GM23248 (cell line): ENCODE results near the gene XYLT2. TPM values are rescaled to one million over a fixed set of nuclear protein-coding genes. Genes with fewer than 3 reads are reported as not detected.

Experiments used
- DNase-seq: peaks from one replicate; pipeline ENCODE4 v3.0.0-alpha.2; 2015
- H2AFZ ChIP-seq: fragments of 200-600 bp; sonication (generic); 2 replicates; pipeline ENCODE4 v1.6.1; 2016; ENCODE audit warnings: antibody characterized with exemption
- H3F3A ChIP-seq: fragments of 200-600 bp; sonication (generic); 2 replicates; pipeline ENCODE4 v1.6.1; 2016; ENCODE audit warnings: mild to moderate bottlenecking, antibody characterized with exemption, mixed run types; ENCODE audit not compliant: insufficient read depth
- H3K27ac ChIP-seq: fragments of 200-600 bp; sonication (generic); 2 replicates; pipeline ENCODE4 v1.5.1; 2016; ENCODE audit warnings: mild to moderate bottlenecking
- H3K27me3 ChIP-seq: fragments of 200-600 bp; sonication (generic); replicated peaks from 2 replicates; pipeline ENCODE4 v1.6.1; 2016; ENCODE audit warnings: mild to moderate bottlenecking; ENCODE audit not compliant: insufficient read depth
- H3K36me3 ChIP-seq: fragments of 200-600 bp; sonication (generic); 2 replicates; pipeline ENCODE4 v1.6.1; 2016; ENCODE audit warnings: low read depth, mild to moderate bottlenecking
- H3K4me1 ChIP-seq: fragments of 200-600 bp; sonication (generic); 2 replicates; pipeline ENCODE4 v1.6.1; 2016; ENCODE audit warnings: mild to moderate bottlenecking; ENCODE audit not compliant: insufficient read depth
- H3K4me2 ChIP-seq: fragments of 200-600 bp; sonication (generic); one replicate; pipeline ENCODE4 v1.6.1; 2016; ENCODE audit warnings: mild to moderate bottlenecking; ENCODE audit not compliant: unreplicated experiment
- H3K4me3 ChIP-seq: fragments of 200-600 bp; sonication (generic); 2 replicates; pipeline ENCODE4 v1.5.1; 2016; ENCODE audit warnings: mild to moderate bottlenecking
- H3K79me2 ChIP-seq: fragments of 200-600 bp; sonication (generic); 2 replicates; pipeline ENCODE4 v1.6.1; 2016; ENCODE audit warnings: mild to moderate bottlenecking; ENCODE audit not compliant: insufficient read depth
- H3K9ac ChIP-seq: fragments of 200-600 bp; sonication (generic); 2 replicates; pipeline ENCODE4 v1.6.1; 2016; ENCODE audit warnings: mild to moderate bottlenecking
- H3K9me2 ChIP-seq: fragments of 200-600 bp; sonication (generic); 2 replicates; pipeline ENCODE4 v1.6.1; 2016; ENCODE audit warnings: mixed run types, mild to moderate bottlenecking, moderate library complexity; ENCODE audit not compliant: insufficient read depth
- H3K9me3 ChIP-seq: fragments of 200-600 bp; sonication (generic); one replicate; pipeline ENCODE4 v1.6.1; 2017; ENCODE audit warnings: low read depth
- H4K20me1 ChIP-seq: fragments of 200-600 bp; sonication (generic); 2 replicates; pipeline ENCODE4 v1.6.0; 2016; ENCODE audit not compliant: insufficient read depth
- EZH2 ChIP-seq: fragments of 200-600 bp; sonication (generic); IDR thresholded peaks from 2 replicates; pipeline ENCODE4 v1.6.1; 2018; ENCODE audit warnings: antibody characterized with exemption, mild to moderate bottlenecking; ENCODE audit not compliant: insufficient read depth, poor library complexity, severe bottlenecking
- EZH2phosphoT487 ChIP-seq: fragments of 200-600 bp; sonication (generic); IDR thresholded peaks from 2 replicates; pipeline ENCODE4 v1.6.1; 2018; ENCODE audit warnings: antibody characterized with exemption, moderate library complexity, mild to moderate bottlenecking, low read depth; ENCODE audit not compliant: insufficient read depth
- WGBS, 2 experiments: methylation state at CpG; one replicate each; pipeline ENCODE4 v1.1.6; 2015 to 2017; ENCODE audit warnings: low lambda C conversion rate in 2 of 2, low coverage in 1 of 2; ENCODE audit errors: missing lambda C conversion rate in 2 of 2; 5-methylcytosine and 5-hydroxymethylcytosine counted together
- in situ Hi-C: fragments of 300-500 bp; cut with MboI; formaldehyde crosslinking; loops from 2 replicates; pipeline ENCODE4 v1.15.0; 2020
- polyA plus RNA-seq: library from polyadenylated mRNA; unstranded; fragments of >200 nt; fragmentation: Nextera tagmentation; extraction: Ambion mirVana; gene quantifications from 2 replicates; pipeline ENCODE4 v1.2.1, GENCODE V29; 2016
- total RNA-seq: library from RNA; depleted of rRNA; stranded (reverse); fragments of >200 nt; shearing (Covaris generic); gene quantifications from 2 replicates; pipeline ENCODE4 v1.2.3, GENCODE V29; 2014

The XYLT2 gene
- total and polyA plus RNA-seq, 2 experiments from 2014 or later = 25.3 to 43.6 TPM

DNA sequence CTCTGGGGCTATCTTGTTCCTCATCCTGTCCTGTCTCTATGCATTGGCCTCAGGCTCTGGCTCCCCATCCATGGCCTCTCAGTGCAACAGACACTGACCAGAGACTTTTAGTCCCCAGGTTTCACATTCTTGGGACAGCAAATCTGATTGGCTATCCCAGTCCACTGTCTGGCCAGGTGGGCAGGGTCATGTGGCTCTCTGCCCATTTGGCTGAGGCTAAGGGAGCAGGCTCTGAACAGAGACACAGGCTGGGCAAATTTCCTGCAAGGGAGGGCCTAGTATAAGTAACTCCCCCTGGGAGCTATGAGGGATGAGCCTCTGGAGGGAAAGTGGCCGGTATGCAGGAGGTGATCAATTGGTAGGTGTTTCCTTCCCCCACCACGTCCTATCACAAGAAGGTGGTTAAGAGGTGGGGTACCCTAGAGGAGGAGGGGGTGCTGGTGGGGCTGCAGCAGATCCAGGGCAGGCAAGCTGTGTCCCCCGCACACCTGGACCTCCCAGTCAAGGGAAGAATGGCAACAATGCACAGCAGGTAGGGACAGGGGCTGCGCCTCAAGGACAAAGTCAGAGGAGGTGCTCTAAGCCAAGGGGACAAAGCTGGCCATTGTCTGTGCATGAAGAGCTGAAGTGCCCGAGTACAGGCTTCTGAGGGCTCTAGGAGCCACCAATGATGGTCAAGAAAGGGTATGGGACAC lies 13.2 kb downstream of the XYLT2 start:
- in situ Hi-C loops = no loop called here
- no peaks in the 10 kb centered on the region for H3K9me3 ChIP-seq
- no peak overlapping the region for H3K4me2 ChIP-seq
- H3F3A ChIP-seq = peaks cover 18% of the 10 kb centered on the region; the same call in 1 of the 2 replicates
- no peak overlapping the region for H3K9ac ChIP-seq
- H3K4me1 ChIP-seq = peaks cover 5% of the 10 kb centered on the region; the same call in 1 of the 2 replicates
- H3K36me3 ChIP-seq = peaks cover 7% of the 10 kb centered on the region; the same call in 1 of the 2 replicates
- no peak for DNase-seq
- TF ChIP-seq EZH2phosphoT487 (no peak), EZH2 (no peak)
- 79 to 87% methylated on average over 5 of the region's 5 CpGs for WGBS, 2 experiments
- no peaks in the 10 kb centered on the region for H3K27me3 ChIP-seq
- H2AFZ ChIP-seq = no peak overlapping the region
- H3K27ac ChIP-seq = no peak overlapping the region
- no peak overlapping the region for H3K4me3 ChIP-seq
- no peaks in the 10 kb centered on the region for H4K20me1 ChIP-seq
- H3K9me2 ChIP-seq = no peaks in the 10 kb centered on the region
- no peaks in the 10 kb centered on the region for H3K79me2 ChIP-seq

DNA sequence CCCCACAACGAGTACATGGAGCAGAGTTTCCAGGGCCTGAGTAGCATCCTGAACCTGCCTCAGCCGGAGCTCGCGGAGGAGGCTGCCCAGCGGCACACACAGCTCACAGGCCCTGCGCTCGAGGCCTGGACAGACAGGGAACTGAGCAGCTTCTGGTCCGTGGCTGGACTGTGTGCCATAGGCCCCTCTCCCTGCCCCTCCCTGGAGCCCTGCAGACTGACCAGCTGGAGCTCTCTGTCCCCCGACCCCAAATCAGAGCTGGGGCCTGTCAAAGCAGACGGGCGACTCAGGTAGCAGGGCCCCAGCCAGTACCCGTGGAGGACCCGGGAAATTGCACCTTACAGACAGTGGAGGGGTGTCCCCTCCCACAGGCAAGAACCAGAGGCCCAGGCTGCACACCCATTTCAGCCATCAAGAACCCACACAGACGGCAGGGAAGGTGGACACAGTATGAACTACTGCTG lies 14.1 kb downstream of the XYLT2 start:
- Histone ChIP-seq H4K20me1 (no peaks in the 10 kb centered on the region), H3F3A (peaks cover 18% of the 10 kb centered on the region; the same call in 1 of the 2 replicates), H3K27me3 (no peaks in the 10 kb centered on the region), H3K4me3 (no peak overlapping the region), H3K9ac (no peak overlapping the region), H3K27ac (no peak overlapping the region), H3K4me1 (peaks cover 5% of the 10 kb centered on the region; the same call in 1 of the 2 replicates), H2AFZ (no peak overlapping the region), H3K79me2 (no peaks in the 10 kb centered on the region), H3K36me3 (peaks cover 7% of the 10 kb centered on the region; the same call in 1 of the 2 replicates), H3K9me3 (no peaks in the 10 kb centered on the region), H3K9me2 (no peaks in the 10 kb centered on the region), H3K4me2 (no peak overlapping the region)
- TF ChIP-seq EZH2phosphoT487 (no peak), EZH2 (no peak)
- in situ Hi-C loops = no loop called here
- DNase-seq = no peak
- 73 to 79% methylated on average over 10 to 14 of the region's 14 CpGs for WGBS, 2 experiments

DNA sequence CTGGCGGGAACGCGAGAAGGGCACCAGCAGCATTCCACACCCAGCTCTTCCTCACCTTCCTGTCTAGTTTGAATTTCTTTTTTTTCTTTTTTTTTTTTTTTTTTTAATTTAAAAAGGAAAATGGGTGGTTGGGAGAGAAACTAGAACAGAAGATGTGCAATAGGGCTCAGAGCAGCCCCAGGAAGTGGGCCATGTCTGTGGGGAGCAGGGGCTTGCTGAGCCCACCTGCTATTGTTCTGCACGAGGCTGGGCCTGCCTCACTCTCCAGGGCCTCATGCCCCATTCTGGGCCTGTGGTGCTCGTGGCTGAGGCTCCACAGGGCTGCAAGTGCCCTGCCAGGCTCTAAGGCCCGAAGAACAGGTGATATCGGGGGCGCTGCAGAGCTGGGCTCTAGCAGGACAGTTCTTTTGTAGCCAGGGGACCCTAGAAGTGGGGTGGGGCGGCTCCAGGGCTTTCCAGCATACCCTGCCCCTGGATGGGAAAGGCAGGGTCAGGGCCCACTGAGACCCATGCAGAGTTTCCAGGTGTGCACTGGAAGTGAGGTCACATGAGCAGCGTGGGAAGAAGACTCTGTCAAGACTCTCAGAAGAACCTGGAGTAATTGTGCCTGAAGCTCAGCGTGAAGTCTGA lies 14.7 kb downstream of the XYLT2 start:
- TF ChIP-seq EZH2 (no peak), EZH2phosphoT487 (no peak)
- H3K9me3 ChIP-seq = no peaks in the 10 kb centered on the region
- in situ Hi-C loops = no loop called here
- no peak overlapping the region for H2AFZ ChIP-seq
- no peaks in the 10 kb centered on the region for H3K9me2 ChIP-seq
- no peak overlapping the region for H3K4me3 ChIP-seq
- H3K9ac ChIP-seq = no peak overlapping the region
- H3K79me2 ChIP-seq = no peaks in the 10 kb centered on the region
- H3F3A ChIP-seq = peaks cover 18% of the 10 kb centered on the region; the same call in 1 of the 2 replicates
- H3K36me3 ChIP-seq = peaks cover 7% of the 10 kb centered on the region; the same call in 1 of the 2 replicates
- H3K4me1 ChIP-seq = peaks cover 5% of the 10 kb centered on the region; the same call in 1 of the 2 replicates
- 84 to 85% methylated on average over 10 to 11 of the region's 11 CpGs for WGBS, 2 experiments
- no peaks in the 10 kb centered on the region for H3K27me3 ChIP-seq
- H3K4me2 ChIP-seq = no peak overlapping the region
- no peak overlapping the region for H3K27ac ChIP-seq
- DNase-seq = no peak
- no peaks in the 10 kb centered on the region for H4K20me1 ChIP-seq

DNA sequence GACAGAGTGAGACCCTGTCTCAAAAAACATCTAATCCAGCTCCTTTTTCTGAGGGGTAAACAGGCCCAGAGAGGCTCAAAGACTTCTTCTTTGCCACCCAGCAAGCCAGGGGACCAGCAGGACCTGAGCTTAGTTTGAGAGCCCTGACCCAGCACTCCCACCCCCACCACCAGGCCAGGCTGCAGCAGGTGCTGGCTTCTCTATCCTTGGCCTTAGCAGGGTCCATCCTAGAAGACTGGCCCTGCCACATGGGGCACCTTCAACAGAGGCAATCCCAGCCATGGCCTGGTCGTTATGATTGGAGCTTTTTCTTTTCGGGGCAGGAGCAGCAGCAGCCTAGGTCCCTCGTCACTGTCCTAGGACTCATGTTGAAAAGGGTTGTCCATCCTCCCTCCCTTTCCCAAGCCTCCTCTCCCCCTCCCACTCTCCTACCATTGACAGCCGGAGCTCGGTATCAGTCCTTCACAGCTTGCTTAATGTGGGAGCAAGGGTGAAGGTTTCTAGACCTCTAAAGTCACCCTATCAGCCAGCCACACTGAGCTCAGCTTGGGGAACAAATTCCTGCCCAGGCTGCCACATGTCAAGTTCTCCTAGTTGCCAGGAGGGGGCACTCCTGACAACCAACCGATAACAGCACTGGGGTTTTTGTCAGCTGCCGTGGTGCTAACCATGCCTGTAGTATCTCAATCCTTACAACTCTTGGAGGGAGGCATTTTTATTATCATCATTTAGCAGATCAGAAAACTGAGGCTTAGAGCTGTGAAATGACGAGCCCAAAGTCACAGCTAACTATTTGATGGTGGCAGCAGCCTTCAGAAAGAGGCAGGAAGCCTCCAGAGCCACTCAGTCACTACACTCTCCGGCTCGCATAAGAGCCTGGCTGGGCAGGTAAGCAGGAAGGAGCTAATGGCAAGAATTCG lies 15.9 kb downstream of the XYLT2 start:
- Histone ChIP-seq H3K36me3 (peaks cover 7% of the 10 kb centered on the region; the same call in 1 of the 2 replicates), H3K4me2 (peak overlapping the region; percentile 60)

More for the DNA sequence above, 15.9 kb downstream of the XYLT2 start:
- H2AFZ ChIP-seq = no peak overlapping the region
- TF ChIP-seq EZH2 = no peak
- no peak for TF ChIP-seq EZH2phosphoT487
- no peaks in the 10 kb centered on the region for H4K20me1 ChIP-seq
- peak overlapping the region; percentile 34; the same call in 1 of the 2 replicates for H3K9ac ChIP-seq
- peak overlapping the region; percentile 36 for H3K27ac ChIP-seq
- H3F3A ChIP-seq = peaks cover 18% of the 10 kb centered on the region; the same call in 1 of the 2 replicates
- peaks cover 5% of the 10 kb centered on the region; the same call in 1 of the 2 replicates for H3K4me1 ChIP-seq
- no peaks in the 10 kb centered on the region for H3K27me3 ChIP-seq
- 26 to 29% methylated on average over 11 of the region's 11 CpGs for WGBS, 2 experiments
- H3K9me3 ChIP-seq = no peaks in the 10 kb centered on the region
- H3K4me3 ChIP-seq = no peak overlapping the region
- in situ Hi-C loops = no loop called here
- no peaks in the 10 kb centered on the region for H3K9me2 ChIP-seq
- no peaks in the 10 kb centered on the region for H3K79me2 ChIP-seq
- peak; percentile 85 for DNase-seq
